Measurements from ENCODE around the gene SPNS2.

- TF ChIP-seq POLR2AphosphoS5 (IDR thresholded peaks at IDR 0.05) (no peak), EP300 (IDR thresholded peaks at IDR 0.05) (no peak), CTCF (IDR thresholded peaks at IDR 0.05) (no peak), POLR2A (IDR thresholded peaks at IDR 0.05; ENCODE audit: low read depth) (no peak)
These were observed 42.8 kb downstream of the SPNS2 start for GRCh38 chr17:4541328-4542002.
